Esophagus muscularis mucosa (tissue), 3 donors: ENCODE data around the gene ADAD2.

Experiments used
- EP300 ChIP-seq: sonication (generic); formaldehyde crosslinking; IDR thresholded peaks from one replicate; pipeline ENCODE4 v1.6.1; 2017; ENCODE audit warnings: antibody characterized with exemption
- TF ChIP-seq, protein P1 (sequence below), 3 experiments: fragments of 200-600 bp in 2 of 3; fragments of 450-650 bp in 1 of 3; sonication (generic) in 2 of 3; IDR thresholded peaks; one replicate each; pipeline ENCODE4 v1.5.1; 2017 to 2019; ENCODE audit warnings: antibody characterized with exemption in 3 of 3, mild to moderate bottlenecking in 2 of 3, moderate library complexity in 1 of 3

DNA sequence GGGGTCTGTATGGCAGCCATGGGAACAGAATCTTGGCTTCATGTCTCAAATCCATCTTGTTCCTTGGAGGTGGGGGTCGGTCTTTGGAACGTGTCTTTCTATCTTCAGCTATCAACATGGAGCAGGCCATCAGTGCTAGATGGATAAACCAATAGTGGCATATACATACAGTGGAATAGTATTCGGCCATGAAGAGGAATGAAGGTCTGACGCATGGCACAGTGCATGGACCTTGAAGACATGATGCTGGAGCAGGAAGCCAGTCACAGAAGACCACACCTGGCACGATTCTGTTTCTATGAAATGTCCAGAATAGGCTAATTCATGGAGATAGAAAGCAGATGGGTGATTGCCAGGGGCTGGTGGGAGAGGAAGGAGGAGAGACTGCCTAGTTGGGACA is 41.1 kb downstream of the ADAD2 start:
- TF ChIP-seq, protein P1, sequence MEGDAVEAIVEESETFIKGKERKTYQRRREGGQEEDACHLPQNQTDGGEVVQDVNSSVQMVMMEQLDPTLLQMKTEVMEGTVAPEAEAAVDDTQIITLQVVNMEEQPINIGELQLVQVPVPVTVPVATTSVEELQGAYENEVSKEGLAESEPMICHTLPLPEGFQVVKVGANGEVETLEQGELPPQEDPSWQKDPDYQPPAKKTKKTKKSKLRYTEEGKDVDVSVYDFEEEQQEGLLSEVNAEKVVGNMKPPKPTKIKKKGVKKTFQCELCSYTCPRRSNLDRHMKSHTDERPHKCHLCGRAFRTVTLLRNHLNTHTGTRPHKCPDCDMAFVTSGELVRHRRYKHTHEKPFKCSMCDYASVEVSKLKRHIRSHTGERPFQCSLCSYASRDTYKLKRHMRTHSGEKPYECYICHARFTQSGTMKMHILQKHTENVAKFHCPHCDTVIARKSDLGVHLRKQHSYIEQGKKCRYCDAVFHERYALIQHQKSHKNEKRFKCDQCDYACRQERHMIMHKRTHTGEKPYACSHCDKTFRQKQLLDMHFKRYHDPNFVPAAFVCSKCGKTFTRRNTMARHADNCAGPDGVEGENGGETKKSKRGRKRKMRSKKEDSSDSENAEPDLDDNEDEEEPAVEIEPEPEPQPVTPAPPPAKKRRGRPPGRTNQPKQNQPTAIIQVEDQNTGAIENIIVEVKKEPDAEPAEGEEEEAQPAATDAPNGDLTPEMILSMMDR (IDR thresholded peaks at IDR 0.05) = no peak
- TF ChIP-seq EP300 = no peak
